Measurements from ENCODE around the gene TES.
"Not testable (repeated sequence)": the region's sequence is repeated elsewhere in the genome, so short reads cannot be mapped to it uniquely, and the experiment has no call there.

TES gene

DNA sequence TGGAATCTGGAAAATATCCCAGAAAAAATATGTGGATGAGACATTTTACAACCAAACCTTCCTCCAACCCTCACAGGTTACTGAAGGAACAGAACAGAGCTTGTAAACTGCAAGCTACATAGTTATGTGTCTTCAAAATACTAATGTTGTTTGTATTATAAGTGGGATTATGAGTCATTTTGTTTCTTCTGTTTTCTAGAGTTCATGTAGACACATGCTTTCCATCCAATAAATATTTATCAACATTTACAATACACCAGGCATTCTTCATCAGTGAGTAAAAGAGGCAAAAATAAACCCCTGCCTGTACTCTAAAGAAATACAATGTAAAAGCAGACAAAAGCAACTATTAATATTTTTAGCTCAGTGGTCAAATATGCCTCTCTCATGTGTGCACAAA, 38.0 kb upstream of the TES start:
- no peak overlapping the region for H3K9ac ChIP-seq (ENCODE audit: low read length)
- no peaks in the 10 kb centered on the region for H3K36me3 ChIP-seq (ENCODE audit: control insufficient read depth, insufficient read depth, low read length, severe bottlenecking)
- H3K4me1 ChIP-seq (ENCODE audit: control insufficient read depth, insufficient read depth, low read length): peaks cover 14% of the 10 kb centered on the region
- DNase-seq (ENCODE audit: low read depth): peak; percentile 28
- no peaks in the 10 kb centered on the region for H3K27me3 ChIP-seq (replicated peaks; ENCODE audit: control insufficient read depth, insufficient read depth, low read length)
- peaks cover 4% of the 10 kb centered on the region for H3K9me3 ChIP-seq (ENCODE audit: control insufficient read depth, low read length)
- no peak overlapping the region for H3K4me3 ChIP-seq (ENCODE audit: low read length)

- H3K9ac ChIP-seq (ENCODE audit: low read length): no peak overlapping the region
- H3K36me3 ChIP-seq (ENCODE audit: control insufficient read depth, insufficient read depth, low read length, severe bottlenecking): no peaks in the 10 kb centered on the region
- H3K9me3 ChIP-seq (ENCODE audit: control insufficient read depth, low read length): peaks cover 4% of the 10 kb centered on the region
- DNase-seq (ENCODE audit: low read depth): peak; percentile 84
- peaks cover 14% of the 10 kb centered on the region for H3K4me1 ChIP-seq (ENCODE audit: control insufficient read depth, insufficient read depth, low read length)
- H3K27me3 ChIP-seq (replicated peaks; ENCODE audit: control insufficient read depth, insufficient read depth, low read length): no peaks in the 10 kb centered on the region
- H3K4me3 ChIP-seq (ENCODE audit: low read length): no peak overlapping the region
Observed at GRCh38 chr7:116173051-116174028, 37.0 kb upstream of the TES start.

- not testable (repeated sequence) for H3K9ac ChIP-seq (ENCODE audit: low read length); H3K27me3 ChIP-seq (replicated peaks; ENCODE audit: control insufficient read depth, insufficient read depth, low read length); H3K9me3 ChIP-seq (ENCODE audit: control insufficient read depth, low read length); H3K4me3 ChIP-seq (ENCODE audit: low read length); DNase-seq (ENCODE audit: low read depth); H3K36me3 ChIP-seq (ENCODE audit: control insufficient read depth, insufficient read depth, low read length, severe bottlenecking)
- H3K4me1 ChIP-seq (ENCODE audit: control insufficient read depth, insufficient read depth, low read length): peaks cover 10% of the 10 kb centered on the region
Observed at GRCh38 chr7:116175095-116175494, 35.2 kb upstream of the TES start.

DNA sequence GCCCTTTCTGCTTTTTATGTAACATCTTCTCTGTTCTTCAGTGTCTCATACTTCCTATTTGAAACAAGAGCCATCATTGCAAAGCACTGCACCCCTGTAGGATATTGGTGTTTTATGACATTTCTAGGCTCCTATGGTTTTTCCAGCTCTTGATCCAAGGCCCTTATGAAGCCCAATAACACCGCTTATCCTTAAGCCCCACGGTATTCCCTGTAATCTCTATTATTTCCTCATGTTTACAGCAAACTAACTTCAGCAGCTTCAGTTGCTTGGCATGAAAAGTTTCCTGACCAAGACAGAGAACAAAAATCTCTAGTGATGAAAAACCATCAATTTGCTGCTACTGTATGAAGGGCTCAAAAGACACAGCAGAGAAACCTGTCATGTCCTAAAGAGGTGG, 34.1 kb upstream of the TES start:
- H3K4me1 ChIP-seq (ENCODE audit: control insufficient read depth, insufficient read depth, low read length): peaks cover 12% of the 10 kb centered on the region
- H3K36me3 ChIP-seq (ENCODE audit: control insufficient read depth, insufficient read depth, low read length, severe bottlenecking): no peaks in the 10 kb centered on the region
- no peak overlapping the region for H3K9ac ChIP-seq (ENCODE audit: low read length)
- H3K27me3 ChIP-seq (replicated peaks; ENCODE audit: control insufficient read depth, insufficient read depth, low read length): no peaks in the 10 kb centered on the region
- peaks cover 4% of the 10 kb centered on the region for H3K9me3 ChIP-seq (ENCODE audit: control insufficient read depth, low read length)
- peak; percentile 36 for DNase-seq (ENCODE audit: low read depth)
- H3K4me3 ChIP-seq (ENCODE audit: low read length): no peak overlapping the region

DNA sequence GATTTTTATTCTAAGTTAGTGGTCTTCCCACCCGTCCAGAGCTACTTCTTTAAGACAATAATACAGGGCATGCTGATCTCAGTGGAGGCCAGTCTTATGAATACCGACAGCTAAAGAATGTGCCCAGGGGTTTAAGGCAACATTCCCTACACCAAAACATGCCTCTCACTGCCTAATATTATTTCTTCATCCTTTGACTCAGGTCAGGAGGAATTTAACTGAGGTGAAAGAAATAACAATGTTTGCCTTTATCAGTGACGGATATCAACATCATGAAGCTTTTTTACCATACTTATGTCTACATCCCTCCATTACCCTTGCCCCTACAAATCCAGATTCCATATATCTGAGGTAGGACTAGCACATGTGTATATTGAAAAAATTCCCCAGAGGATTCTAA, 33.3 kb upstream of the TES start:
- Histone ChIP-seq H3K36me3 (ENCODE audit: control insufficient read depth, insufficient read depth, low read length, severe bottlenecking) (no peaks in the 10 kb centered on the region), H3K9me3 (ENCODE audit: control insufficient read depth, low read length) (peaks cover 4% of the 10 kb centered on the region), H3K9ac (ENCODE audit: low read length) (no peak overlapping the region), H3K27me3 (replicated peaks; ENCODE audit: control insufficient read depth, insufficient read depth, low read length) (no peaks in the 10 kb centered on the region), H3K4me1 (ENCODE audit: control insufficient read depth, insufficient read depth, low read length) (peaks cover 9% of the 10 kb centered on the region), H3K4me3 (ENCODE audit: low read length) (no peak overlapping the region)
- DNase-seq (ENCODE audit: low read depth): peak; percentile 81

- peaks cover 9% of the 10 kb centered on the region for H3K4me1 ChIP-seq (ENCODE audit: control insufficient read depth, insufficient read depth, low read length)
- no peak overlapping the region for H3K9ac ChIP-seq (ENCODE audit: low read length)
- H3K27me3 ChIP-seq (replicated peaks; ENCODE audit: control insufficient read depth, insufficient read depth, low read length): no peaks in the 10 kb centered on the region
- peaks cover 11% of the 10 kb centered on the region for H3K9me3 ChIP-seq (ENCODE audit: control insufficient read depth, low read length)
- no peaks in the 10 kb centered on the region for H3K36me3 ChIP-seq (ENCODE audit: control insufficient read depth, insufficient read depth, low read length, severe bottlenecking)
- H3K4me3 ChIP-seq (ENCODE audit: low read length): no peak overlapping the region
- DNase-seq (ENCODE audit: low read depth): peak; percentile 85
Observed at GRCh38 chr7:116180302-116180701, 30.0 kb upstream of the TES start.

DNA sequence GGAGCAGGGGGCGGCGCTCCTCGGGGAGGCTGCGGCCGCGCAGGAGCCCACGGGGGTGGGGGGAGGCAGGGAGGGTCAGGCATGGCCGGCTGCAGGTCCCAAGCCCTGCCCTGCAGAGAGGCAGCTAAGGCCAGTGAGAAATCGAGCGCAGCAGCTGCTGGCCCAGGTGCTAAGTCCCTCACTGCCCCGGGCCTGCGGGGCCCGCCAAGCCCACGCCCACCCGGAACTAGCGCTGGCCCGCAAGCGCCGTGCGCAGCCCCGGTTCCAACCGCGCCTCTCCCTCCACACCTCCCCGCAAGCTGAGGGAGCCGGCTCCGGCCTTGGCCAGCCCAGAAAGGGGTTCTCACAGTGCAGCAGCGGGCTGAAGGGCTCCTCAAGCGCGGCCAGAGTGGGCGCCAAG, 28.3 kb upstream of the TES start:
- peaks cover 6% of the 10 kb centered on the region for H3K4me1 ChIP-seq (ENCODE audit: control insufficient read depth, insufficient read depth, low read length)
- no peak overlapping the region for H3K9ac ChIP-seq (ENCODE audit: low read length)
- no peaks in the 10 kb centered on the region for H3K27me3 ChIP-seq (replicated peaks; ENCODE audit: control insufficient read depth, insufficient read depth, low read length)
- H3K36me3 ChIP-seq (ENCODE audit: control insufficient read depth, insufficient read depth, low read length, severe bottlenecking): no peaks in the 10 kb centered on the region
- peaks cover 10% of the 10 kb centered on the region for H3K9me3 ChIP-seq (ENCODE audit: control insufficient read depth, low read length)
- DNase-seq (ENCODE audit: low read depth): no peak
- H3K4me3 ChIP-seq (ENCODE audit: low read length): no peak overlapping the region

GRCh38 chr7:116185450-116185849, 24.9 kb upstream of the TES start:
- H3K27me3 ChIP-seq (replicated peaks; ENCODE audit: control insufficient read depth, insufficient read depth, low read length): no peaks in the 10 kb centered on the region
- H3K36me3 ChIP-seq (ENCODE audit: control insufficient read depth, insufficient read depth, low read length, severe bottlenecking): no peaks in the 10 kb centered on the region
- no peak overlapping the region for H3K4me3 ChIP-seq (ENCODE audit: low read length)
- peaks cover 16% of the 10 kb centered on the region for H3K9me3 ChIP-seq (ENCODE audit: control insufficient read depth, low read length)
- H3K4me1 ChIP-seq (ENCODE audit: control insufficient read depth, insufficient read depth, low read length): peaks cover 2% of the 10 kb centered on the region
- no peak for DNase-seq (ENCODE audit: low read depth)
- no peak overlapping the region for H3K9ac ChIP-seq (ENCODE audit: low read length)

DNA sequence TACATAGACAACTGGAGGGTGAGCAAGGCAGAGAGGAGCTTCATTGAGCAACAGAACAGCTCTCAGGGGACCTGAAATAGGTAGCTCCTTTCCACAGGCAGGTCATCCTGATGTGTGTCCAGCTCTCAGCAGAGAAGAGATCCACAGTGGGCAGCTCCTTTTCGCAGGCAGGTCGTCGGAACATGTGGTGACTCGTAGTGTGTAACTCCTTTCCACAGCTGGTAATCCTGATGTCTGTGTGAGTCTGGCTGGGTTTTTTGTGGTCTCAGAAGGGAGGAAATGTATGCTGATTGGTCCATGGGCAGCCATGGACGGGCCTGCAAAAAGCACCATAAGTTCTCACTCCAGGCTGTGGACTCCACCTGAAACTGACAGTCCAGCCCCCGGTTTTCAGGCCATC, 24.4 kb upstream of the TES start:
- no peak overlapping the region for H3K9ac ChIP-seq (ENCODE audit: low read length)
- no peak overlapping the region for H3K4me3 ChIP-seq (ENCODE audit: low read length)
- no peaks in the 10 kb centered on the region for H3K36me3 ChIP-seq (ENCODE audit: control insufficient read depth, insufficient read depth, low read length, severe bottlenecking)
- no peak for DNase-seq (ENCODE audit: low read depth)
- no peaks in the 10 kb centered on the region for H3K27me3 ChIP-seq (replicated peaks; ENCODE audit: control insufficient read depth, insufficient read depth, low read length)
- H3K9me3 ChIP-seq (ENCODE audit: control insufficient read depth, low read length): peaks cover 16% of the 10 kb centered on the region
- no peaks in the 10 kb centered on the region for H3K4me1 ChIP-seq (ENCODE audit: control insufficient read depth, insufficient read depth, low read length)

- Histone ChIP-seq H3K9ac (ENCODE audit: low read length) (no peak overlapping the region), H3K27me3 (replicated peaks; ENCODE audit: control insufficient read depth, insufficient read depth, low read length) (no peaks in the 10 kb centered on the region), H3K36me3 (ENCODE audit: control insufficient read depth, insufficient read depth, low read length, severe bottlenecking) (no peaks in the 10 kb centered on the region), H3K9me3 (ENCODE audit: control insufficient read depth, low read length) (peaks cover 16% of the 10 kb centered on the region), H3K4me3 (ENCODE audit: low read length) (no peak overlapping the region), H3K4me1 (ENCODE audit: control insufficient read depth, insufficient read depth, low read length) (no peaks in the 10 kb centered on the region)
- no peak for DNase-seq (ENCODE audit: low read depth)
Observed at GRCh38 chr7:116187400-116187799, 22.9 kb upstream of the TES start.

DNA sequence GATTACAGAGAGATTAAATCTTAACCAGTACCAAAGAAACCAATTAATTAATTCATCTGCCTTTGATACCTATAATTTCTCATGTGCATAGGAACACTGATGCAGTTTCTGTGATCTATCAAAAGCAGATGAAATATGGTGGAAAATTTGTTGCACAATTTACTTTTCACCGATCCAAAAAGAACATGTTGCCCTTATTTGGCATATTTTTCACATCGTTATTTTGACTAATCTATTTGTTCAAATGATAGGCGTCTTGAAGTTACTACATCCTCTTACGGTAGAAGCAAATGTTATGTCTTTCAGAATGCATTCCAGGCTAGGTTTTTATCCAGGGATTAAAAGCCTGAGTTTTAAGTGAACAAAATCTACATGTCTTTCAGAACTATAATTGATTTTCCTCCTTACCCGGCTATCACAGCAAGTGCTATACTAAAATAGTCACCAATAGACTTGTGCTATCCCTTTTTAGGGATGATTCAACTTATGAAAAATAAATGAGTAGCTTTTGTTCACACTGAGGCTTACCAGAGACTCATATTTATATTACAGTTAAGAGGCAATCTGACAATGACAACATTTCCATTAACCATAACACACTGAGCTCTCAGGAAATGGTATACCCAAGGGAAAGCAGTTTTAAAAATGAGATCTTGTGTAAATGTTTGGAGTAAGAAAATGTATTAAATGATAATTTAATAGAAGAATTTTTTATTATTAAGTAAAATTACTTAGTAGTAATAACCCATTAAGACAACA, 16.8 kb upstream of the TES start:
- no peaks in the 10 kb centered on the region for H3K27me3 ChIP-seq (replicated peaks; ENCODE audit: control insufficient read depth, insufficient read depth, low read length)
- no peaks in the 10 kb centered on the region for H3K9me3 ChIP-seq (ENCODE audit: control insufficient read depth, low read length)
- H3K36me3 ChIP-seq (ENCODE audit: control insufficient read depth, insufficient read depth, low read length, severe bottlenecking): no peaks in the 10 kb centered on the region
- no peak overlapping the region for H3K4me3 ChIP-seq (ENCODE audit: low read length)
- H3K9ac ChIP-seq (ENCODE audit: low read length): no peak overlapping the region
- peaks cover 4% of the 10 kb centered on the region for H3K4me1 ChIP-seq (ENCODE audit: control insufficient read depth, insufficient read depth, low read length)
- no peak for DNase-seq (ENCODE audit: low read depth)

Measured in adipocyte (in vitro differentiated cells).